ENCODE data around the gene SIRT5. TPM values are rescaled to one million over a fixed set of nuclear protein-coding genes. Genes with fewer than 3 reads are reported as not detected.

The SIRT5 gene
- polyA plus RNA-seq, 3 donors = 18.8 to 25.5 (median 21.1) TPM

DNA sequence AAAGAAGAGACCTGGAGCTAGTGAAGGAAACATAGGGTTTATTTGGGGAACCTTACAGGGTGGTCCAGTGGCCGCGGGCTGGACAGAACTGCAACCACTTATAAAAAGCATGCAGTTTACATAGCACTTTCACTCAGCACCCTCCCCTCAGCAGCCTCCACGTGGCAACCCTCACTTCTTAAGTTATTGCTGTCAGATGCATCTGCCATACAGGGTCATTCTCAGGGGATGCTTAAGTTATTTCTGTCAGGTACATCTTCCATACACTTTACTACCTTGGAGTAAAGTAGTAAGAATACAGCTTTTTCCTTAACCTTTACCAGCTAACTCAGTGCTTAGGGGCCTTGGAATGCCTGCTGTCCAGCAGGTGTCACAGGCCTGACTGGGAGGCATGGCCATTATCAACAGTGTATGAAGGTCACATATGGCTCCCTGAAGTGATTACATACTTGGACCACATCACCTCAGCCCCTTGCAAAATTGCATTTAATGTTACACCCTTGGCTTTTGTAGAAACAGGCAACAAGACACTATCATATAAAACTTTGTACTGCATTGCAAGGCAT, 38.7 kb downstream of the SIRT5 start:
- no peak for DNase-seq (ENCODE audit: extremely low read depth in 1 of 11, low read depth in 9 of 11, low spot score in 4 of 11)

DNA sequence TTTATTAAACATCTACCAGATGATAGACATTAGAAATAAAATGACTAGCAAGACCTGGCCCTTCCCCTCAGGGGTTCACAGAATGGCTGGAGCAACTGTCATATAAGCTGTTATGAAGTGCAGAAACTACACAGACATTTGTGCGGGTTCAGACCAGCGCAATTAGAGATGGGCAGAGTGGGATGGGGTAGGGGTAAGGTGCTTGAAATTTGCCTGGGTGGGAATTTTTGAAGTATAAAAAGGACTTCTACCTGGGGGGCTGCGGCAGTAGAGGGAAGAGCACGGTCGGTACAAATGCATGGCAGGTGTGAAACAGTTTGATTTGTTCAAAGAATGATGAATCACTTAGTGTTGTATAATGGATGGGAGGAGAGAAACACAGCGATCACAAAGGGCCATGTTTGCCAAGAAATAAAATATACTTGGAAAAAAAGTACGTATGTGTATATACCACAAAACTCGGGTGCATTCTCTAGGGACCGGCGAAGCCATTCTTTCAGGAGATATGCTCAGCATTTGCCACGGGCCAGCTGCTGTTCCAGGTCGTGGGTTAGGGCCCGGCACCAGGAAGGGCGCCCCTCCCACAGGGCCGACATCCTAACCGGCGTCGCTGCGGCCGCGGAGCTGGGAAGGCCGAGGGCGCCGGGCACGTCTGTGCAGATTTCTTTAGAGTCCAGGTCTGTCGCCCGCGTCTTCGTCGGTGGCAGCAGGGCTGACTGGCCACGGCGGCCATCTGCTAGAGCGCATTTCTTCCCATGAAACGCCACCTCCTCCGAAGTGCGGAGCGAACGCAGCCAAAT, 39.9 kb downstream of the SIRT5 start:
- DNase-seq (ENCODE audit: extremely low read depth in 1 of 11, low read depth in 9 of 11, low spot score in 4 of 11) = peak in 6 of 11 donors; percentile 28 to 43 (median 37)

- DNase-seq (ENCODE audit: extremely low read depth in 1 of 11, low read depth in 9 of 11, low spot score in 4 of 11) = peak; percentile 96 to 99 (median 98)
These were observed 40.8 kb downstream of the SIRT5 start, which contains the start of gene NOL7 for GRCh38 chr6:13614926-13615791. NOL7 (plus strand) TSS chr6:13615335; CDS start chr6:13615359, 24 bp downstream.

- peak in 6 of 11 donors; percentile 12 to 29 (median 16) for DNase-seq (ENCODE audit: extremely low read depth in 1 of 11, low read depth in 9 of 11, low spot score in 4 of 11)
These were observed 41.4 kb downstream of the SIRT5 start for GRCh38 chr6:13615792-13616120.

GRCh38 chr6:13617066-13617465, 42.7 kb downstream of the SIRT5 start:
- no peak for DNase-seq (ENCODE audit: extremely low read depth in 1 of 11, low read depth in 9 of 11, low spot score in 4 of 11)

DNA sequence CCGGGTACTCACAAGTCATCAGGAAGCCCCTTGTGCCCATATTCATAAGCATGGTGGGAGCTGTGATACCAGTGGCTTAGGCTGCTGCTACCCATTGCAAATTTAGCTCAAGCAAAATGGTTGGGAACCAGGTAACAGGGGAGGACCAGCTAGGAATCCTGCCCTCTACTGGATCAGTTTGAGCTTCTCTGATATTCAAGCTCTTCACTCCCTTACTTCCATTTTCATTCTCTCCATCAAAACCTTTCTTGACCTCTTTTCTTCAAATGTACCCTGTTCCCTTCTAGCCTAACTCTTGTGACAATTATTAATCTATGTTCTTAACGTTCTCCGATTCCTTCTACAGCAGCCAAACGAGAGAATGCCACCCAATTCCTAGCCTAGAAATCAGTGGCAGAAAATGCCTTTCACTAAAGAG, 50.5 kb downstream of the SIRT5 start:
- no peak for DNase-seq (ENCODE audit: extremely low read depth in 1 of 11, low read depth in 9 of 11, low spot score in 4 of 11)

DNA sequence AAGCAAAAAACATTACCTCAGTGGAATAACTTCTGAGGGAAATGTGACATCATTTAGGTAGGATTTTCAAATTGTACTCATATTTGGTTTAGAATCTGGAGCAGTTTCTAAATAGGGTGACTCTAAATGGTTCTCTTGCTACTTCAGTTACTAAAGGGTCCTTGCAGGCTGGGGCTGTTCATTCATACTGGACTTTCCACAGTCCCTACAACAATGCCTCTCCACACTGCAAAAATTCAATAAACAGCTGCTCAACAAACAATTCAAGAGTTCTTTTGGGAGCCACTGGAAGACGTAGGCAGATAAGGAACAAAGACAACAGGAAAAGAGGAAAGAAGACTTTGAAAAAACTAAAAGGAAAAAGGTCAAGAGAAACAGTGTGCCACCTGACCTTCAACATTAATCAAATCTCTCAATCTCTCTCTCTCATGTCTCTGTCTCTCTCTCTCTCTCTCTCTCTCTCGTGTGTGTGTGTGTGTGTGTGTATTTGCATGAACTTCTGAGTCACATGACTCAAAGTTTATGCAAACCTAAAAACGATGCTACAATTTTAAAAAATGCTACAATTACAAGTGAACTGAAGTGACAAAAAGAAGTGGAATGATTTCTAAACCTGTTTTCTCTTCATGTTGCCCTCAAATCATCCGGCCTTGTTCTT, 55.2 kb downstream of the SIRT5 start:
- DNase-seq (ENCODE audit: extremely low read depth in 1 of 11, low read depth in 9 of 11, low spot score in 4 of 11) = no peak

- no peak for DNase-seq (ENCODE audit: extremely low read depth in 1 of 11, low read depth in 9 of 11, low spot score in 4 of 11)
These were observed 56.1 kb downstream of the SIRT5 start for GRCh38 chr6:13630499-13630898.

DNA sequence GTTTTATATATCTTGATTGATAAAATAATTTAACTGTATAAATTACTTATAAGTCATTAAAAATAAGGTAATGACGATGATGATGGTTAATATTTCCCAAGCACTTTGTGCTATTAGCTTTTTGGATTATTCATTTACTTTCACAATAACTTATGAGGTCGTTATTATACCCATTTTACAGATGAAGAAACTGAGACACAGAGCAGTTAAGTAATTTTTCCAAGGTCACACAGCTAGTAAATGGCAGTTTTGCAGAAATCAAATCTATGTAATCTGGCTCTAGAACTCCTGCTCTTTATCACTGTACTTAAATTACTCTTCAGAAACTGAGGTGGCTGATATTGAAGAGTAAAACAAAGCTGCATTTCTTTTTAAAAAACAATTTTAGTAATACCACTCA, 58.9 kb downstream of the SIRT5 start:
- DNase-seq (ENCODE audit: extremely low read depth in 1 of 11, low read depth in 9 of 11, low spot score in 4 of 11) = no peak

GRCh38 chr6:13635948-13636658, 61.7 kb downstream of the SIRT5 start:
- no peak for DNase-seq (ENCODE audit: extremely low read depth in 1 of 11, low read depth in 9 of 11, low spot score in 4 of 11)

DNA sequence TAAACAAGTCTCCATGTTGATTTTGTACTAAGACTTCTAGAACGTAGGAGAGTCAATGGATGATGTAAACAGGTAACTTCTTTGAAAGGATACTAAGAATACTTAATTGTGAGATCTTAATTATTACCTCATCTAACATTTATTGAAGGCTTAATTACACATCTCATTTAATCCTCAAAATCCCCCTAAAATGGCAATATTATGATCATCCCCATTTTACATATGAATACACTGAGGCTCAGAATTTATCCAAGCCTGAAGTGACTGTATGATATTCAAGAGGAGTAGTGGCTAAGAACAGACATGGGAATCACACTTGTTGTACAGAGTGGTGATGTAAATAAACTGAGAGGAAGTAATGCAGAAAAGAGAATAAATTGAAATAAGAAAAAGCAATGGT, 63.6 kb downstream of the SIRT5 start:
- DNase-seq (ENCODE audit: extremely low read depth in 1 of 11, low read depth in 9 of 11, low spot score in 4 of 11) = no peak

DNA sequence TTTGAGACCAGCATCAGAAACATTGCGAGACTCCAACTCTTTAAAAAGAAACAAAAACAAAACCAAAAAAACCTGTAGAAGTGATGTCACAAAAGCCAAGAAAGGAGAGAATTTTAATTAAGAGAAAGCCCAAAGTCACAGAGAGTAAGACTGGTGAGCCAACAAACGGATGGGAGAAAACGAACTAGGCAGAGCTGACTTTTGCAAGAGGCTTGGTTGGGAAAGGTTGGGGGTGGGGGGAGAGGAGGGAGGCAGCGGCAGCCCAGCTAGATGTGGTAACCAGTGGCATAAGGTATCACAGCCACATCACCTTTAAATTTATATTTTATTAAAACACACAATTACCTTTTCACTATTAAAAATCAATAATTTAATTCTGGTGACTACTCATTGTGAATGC, 64.2 kb downstream of the SIRT5 start:
- DNase-seq (ENCODE audit: extremely low read depth in 1 of 11, low read depth in 9 of 11, low spot score in 4 of 11) = no peak

DNA sequence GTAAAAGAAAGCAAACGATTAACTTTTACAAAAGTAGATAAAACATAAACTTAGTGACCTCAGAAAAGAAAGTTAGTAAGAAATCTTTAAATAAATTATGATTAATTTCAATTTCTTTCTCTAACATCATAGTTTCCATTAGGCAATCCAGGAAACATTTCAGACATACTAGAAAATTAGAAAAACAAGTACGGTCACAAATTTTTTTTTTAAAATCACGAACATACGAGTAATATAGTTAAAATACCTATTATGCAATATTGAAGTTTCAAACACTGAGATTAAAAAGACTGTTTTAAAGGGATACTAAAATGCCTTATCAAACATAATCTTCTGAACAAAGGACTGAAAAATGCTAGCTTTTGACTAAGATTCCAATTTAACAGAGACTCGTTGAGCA, 66.9 kb downstream of the SIRT5 start:
- DNase-seq (ENCODE audit: extremely low read depth in 1 of 11, low read depth in 9 of 11, low spot score in 4 of 11) = no peak

DNA sequence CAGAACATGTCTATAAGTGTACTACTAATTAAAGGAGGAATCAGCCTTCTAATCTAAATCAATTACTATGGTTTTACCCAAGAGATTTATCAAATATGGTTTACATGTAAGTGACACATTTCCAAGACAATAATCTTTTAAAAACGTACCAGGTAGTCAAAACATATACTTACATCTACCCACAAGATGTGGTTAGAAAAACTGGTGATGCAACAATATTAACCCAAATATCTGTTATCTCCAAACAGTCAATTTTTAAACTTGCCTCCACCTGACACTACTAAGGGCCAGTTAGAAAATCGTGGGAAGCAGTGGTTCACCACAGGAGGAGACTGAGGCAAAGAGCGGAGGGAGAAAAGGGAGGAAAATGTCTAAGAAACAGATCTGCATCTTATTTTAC, 68.7 kb downstream of the SIRT5 start:
- no peak for DNase-seq (ENCODE audit: extremely low read depth in 1 of 11, low read depth in 9 of 11, low spot score in 4 of 11)

DNA sequence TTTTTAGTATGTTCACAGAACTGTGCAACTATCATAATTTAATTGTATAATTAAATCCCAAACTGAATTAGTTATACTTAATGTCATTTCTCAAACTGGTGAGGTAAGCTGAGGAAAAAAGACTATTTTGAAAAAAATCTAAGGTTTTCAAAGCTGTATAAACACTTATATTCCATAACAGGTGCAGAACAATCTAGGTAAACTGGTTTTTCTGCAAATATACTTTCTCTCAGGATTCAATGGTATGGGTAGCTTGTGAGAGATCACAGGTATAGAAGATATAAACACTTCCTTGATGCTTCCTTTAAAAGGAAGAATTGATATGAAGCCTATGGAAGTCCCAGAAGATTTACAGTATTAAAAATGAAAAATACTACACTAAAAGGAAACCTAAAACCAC, 74.4 kb downstream of the SIRT5 start:
- DNase-seq (ENCODE audit: extremely low read depth in 1 of 11, low read depth in 9 of 11, low spot score in 4 of 11) = no peak

GRCh38 chr6:13649393-13649792, 75.0 kb downstream of the SIRT5 start:
- no peak for DNase-seq (ENCODE audit: extremely low read depth in 1 of 11, low read depth in 9 of 11, low spot score in 4 of 11)

GRCh38 chr6:13653296-13653695, 78.9 kb downstream of the SIRT5 start:
- DNase-seq (ENCODE audit: extremely low read depth in 1 of 11, low read depth in 9 of 11, low spot score in 4 of 11) = no peak

- DNase-seq (ENCODE audit: extremely low read depth in 1 of 11, low read depth in 9 of 11, low spot score in 4 of 11) = peak in 1 of 11 donors; percentile 8
These were observed 80.1 kb downstream of the SIRT5 start for GRCh38 chr6:13654496-13654895.

DNA sequence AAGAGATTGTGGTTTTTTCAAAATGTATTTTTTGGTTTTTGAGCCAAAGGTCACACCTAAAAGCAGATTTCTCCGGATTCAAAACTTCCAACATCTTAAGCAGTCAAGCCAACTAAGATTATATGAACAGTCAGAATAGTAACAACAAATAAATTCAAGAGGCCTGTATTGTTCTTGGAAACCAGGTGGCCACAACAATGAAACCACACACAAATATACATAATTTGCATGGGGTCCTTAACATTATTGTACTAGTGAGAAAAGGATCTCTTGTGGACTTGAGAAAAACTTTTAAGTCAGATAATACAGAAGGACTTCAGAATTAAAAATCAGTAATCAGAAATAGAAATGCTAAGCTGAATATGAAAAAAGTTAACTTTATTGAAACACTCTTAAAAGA, 81.3 kb downstream of the SIRT5 start:
- DNase-seq (ENCODE audit: extremely low read depth in 1 of 11, low read depth in 9 of 11, low spot score in 4 of 11) = no peak
